ENCODE results near the gene LRRC18.

- TF ChIP-seq POLR2AphosphoS5 (IDR thresholded peaks at IDR 0.05; ENCODE audit: low read depth, low read length) (no peak), POLR2A (IDR thresholded peaks at IDR 0.05; ENCODE audit: low read depth, low read length) (no peak), TAF1 (IDR thresholded peaks at IDR 0.05; ENCODE audit: low read depth, low read length) (no peak), SPI1 (IDR thresholded peaks at IDR 0.05; ENCODE audit: low read depth, low read length) (no peak), POU2F2 (IDR thresholded peaks at IDR 0.05; ENCODE audit: low read depth, low read length) (no peak)
These were observed 56.8 kb downstream of the LRRC18 start for GRCh38 chr10:48882881-48883280.

Data from GM12891 (cell line).